Upper lobe of left lung (tissue), 4 donors: Measurements from ENCODE around the gene TMED10.

Experiments
- EP300 ChIP-seq, 4 donors: sonication (generic); formaldehyde crosslinking; IDR thresholded peaks; one replicate each; pipeline ENCODE4 v1.5.1; 2017; ENCODE audit warnings: antibody characterized with exemption in 4 of 4, control low read depth in 2 of 4
- POLR2A ChIP-seq, 4 donors: fragments of 450-650 bp; IDR thresholded peaks; one replicate each; pipeline ENCODE4 v1.5.1; 2016 to 2017; ENCODE audit warnings: antibody characterized with exemption in 4 of 4, mild to moderate bottlenecking in 2 of 4
- POLR2AphosphoS5 ChIP-seq, 2 donors: sonication (generic); formaldehyde crosslinking; IDR thresholded peaks; one replicate each; pipeline ENCODE4 v1.5.1; 2017; ENCODE audit warnings: antibody characterized with exemption in 2 of 2
- TF ChIP-seq, protein P1 (sequence below), 6 experiments: fragments of 450-650 bp in 4 of 6; fragments of 200-600 bp in 2 of 6; sonication (generic) in 2 of 6; IDR thresholded peaks; one replicate each; pipeline ENCODE4 v1.5.1; 2016 to 2019; ENCODE audit warnings: antibody characterized with exemption in 6 of 6

DNA sequence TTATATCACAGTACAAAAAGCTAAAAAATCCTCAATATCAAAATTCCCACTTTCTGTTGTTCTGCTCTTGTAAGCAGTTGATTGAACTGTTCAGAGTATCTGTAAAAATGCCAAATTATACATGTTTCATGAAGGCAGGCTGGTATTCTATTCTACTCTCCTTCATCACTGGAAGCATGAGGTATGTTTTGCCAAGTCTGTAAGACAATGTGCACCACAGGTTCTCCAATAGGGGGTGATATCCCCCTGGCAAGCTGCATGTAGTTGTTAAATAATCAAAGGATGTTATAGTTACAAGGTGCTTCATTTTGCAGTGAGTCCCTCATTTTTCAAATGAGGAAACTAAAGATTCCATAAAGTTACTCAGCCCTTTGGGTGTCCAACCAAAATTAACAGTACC is 34.4 kb downstream of the TMED10 start:
- TF ChIP-seq, protein P1, sequence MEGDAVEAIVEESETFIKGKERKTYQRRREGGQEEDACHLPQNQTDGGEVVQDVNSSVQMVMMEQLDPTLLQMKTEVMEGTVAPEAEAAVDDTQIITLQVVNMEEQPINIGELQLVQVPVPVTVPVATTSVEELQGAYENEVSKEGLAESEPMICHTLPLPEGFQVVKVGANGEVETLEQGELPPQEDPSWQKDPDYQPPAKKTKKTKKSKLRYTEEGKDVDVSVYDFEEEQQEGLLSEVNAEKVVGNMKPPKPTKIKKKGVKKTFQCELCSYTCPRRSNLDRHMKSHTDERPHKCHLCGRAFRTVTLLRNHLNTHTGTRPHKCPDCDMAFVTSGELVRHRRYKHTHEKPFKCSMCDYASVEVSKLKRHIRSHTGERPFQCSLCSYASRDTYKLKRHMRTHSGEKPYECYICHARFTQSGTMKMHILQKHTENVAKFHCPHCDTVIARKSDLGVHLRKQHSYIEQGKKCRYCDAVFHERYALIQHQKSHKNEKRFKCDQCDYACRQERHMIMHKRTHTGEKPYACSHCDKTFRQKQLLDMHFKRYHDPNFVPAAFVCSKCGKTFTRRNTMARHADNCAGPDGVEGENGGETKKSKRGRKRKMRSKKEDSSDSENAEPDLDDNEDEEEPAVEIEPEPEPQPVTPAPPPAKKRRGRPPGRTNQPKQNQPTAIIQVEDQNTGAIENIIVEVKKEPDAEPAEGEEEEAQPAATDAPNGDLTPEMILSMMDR (IDR thresholded peaks at IDR 0.05) = peak in 3 of 6 experiments; percentile 18 to 40 (median 32)
- TF ChIP-seq POLR2A (IDR thresholded peaks at IDR 0.05) (no peak), EP300 (IDR thresholded peaks at IDR 0.05) (no peak), POLR2AphosphoS5 (IDR thresholded peaks at IDR 0.05) (no peak)
